ENCODE results near the gene TMEM150B.

DNA sequence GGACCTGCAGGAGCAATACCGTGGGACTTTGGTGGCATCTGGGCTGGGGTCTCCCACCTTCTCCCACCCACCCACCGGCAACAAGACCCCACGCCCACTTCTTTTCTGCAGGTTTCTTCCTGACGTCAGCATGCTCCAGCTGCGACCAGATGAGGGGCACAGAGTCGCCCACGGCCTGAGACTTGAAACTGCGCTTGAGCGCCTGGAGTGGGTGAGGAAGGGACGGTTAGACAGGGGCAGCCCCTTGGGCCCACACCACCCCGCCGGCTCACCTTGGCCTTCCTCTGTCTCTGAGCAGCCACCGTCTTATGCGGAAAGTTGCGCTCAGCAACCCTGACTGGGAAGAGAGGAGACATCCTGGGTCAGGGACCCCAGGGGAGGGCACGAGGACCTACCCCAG is 35.8 kb upstream of the TMEM150B start:
- no peak for TF ChIP-seq POLR2A (IDR thresholded peaks at IDR 0.05)
- TF ChIP-seq, protein P1, sequence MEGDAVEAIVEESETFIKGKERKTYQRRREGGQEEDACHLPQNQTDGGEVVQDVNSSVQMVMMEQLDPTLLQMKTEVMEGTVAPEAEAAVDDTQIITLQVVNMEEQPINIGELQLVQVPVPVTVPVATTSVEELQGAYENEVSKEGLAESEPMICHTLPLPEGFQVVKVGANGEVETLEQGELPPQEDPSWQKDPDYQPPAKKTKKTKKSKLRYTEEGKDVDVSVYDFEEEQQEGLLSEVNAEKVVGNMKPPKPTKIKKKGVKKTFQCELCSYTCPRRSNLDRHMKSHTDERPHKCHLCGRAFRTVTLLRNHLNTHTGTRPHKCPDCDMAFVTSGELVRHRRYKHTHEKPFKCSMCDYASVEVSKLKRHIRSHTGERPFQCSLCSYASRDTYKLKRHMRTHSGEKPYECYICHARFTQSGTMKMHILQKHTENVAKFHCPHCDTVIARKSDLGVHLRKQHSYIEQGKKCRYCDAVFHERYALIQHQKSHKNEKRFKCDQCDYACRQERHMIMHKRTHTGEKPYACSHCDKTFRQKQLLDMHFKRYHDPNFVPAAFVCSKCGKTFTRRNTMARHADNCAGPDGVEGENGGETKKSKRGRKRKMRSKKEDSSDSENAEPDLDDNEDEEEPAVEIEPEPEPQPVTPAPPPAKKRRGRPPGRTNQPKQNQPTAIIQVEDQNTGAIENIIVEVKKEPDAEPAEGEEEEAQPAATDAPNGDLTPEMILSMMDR (IDR thresholded peaks at IDR 0.05): no peak
